PC-9 (cell line): ENCODE measurements around the gene TRIP11. TPM values are rescaled to one million over a fixed set of nuclear protein-coding genes. Genes with fewer than 3 reads are reported as not detected.

Experiments
- BruUV-seq: library from RNA; stranded (reverse); fragments of 400-500 nt; replicated peaks from 2 replicates; lab custom pipeline; 2021; lab: Mats Ljungman, UMichigan
- CTCF ChIA-PET: fragments of 300-600 bp; sonication (Branson Sonifier 250); formaldehyde crosslinking; loops from one replicate; lab custom pipeline; 2022; ENCODE audit warnings: antibody characterized with exemption; lab: Charles Lee
- POLR2A ChIA-PET: fragments of 300-600 bp; sonication (Branson Sonifier 250); formaldehyde crosslinking; loops from one replicate; lab custom pipeline; 2022; ENCODE audit warnings: antibody characterized with exemption; ENCODE audit not compliant: unreplicated experiment; lab: Charles Lee
- DNase-seq, 2 experiments: peaks; one replicate each; pipeline versions ENCODE4 v3.0.0 to v3.0.0-alpha.2; 2015 to 2022; ENCODE audit warnings: mixed read lengths in 1 of 2
- H2AFZ ChIP-seq: fragments of 200-600 bp; sonication (generic); 2 replicates; pipeline ENCODE4 v1.8.1; 2017; ENCODE audit warnings: antibody characterized with exemption
- H3F3A ChIP-seq: fragments of 200-600 bp; sonication (generic); 2 replicates; pipeline ENCODE4 v1.8.1; 2017; ENCODE audit warnings: antibody characterized with exemption, mild to moderate bottlenecking, low read depth; ENCODE audit not compliant: insufficient read depth
- H3K27ac ChIP-seq: fragments of 200-600 bp; sonication (generic); 2 replicates; pipeline ENCODE4 v1.6.1; 2016; ENCODE audit warnings: mixed run types
- H3K27me3 ChIP-seq: fragments of 200-600 bp; sonication (generic); 2 replicates; pipeline ENCODE4 v1.6.1; 2016; ENCODE audit warnings: low read depth, mixed run types; ENCODE audit not compliant: insufficient read depth
- H3K36me3 ChIP-seq: fragments of 200-600 bp; sonication (generic); 2 replicates; pipeline ENCODE4 v1.6.1; 2016; ENCODE audit warnings: low read depth, mixed run types
- H3K4me1 ChIP-seq: fragments of 200-600 bp; sonication (generic); replicated peaks from 2 replicates; pipeline ENCODE4 v1.6.1; 2016; ENCODE audit warnings: mixed run types; ENCODE audit not compliant: insufficient read depth
- H3K4me2 ChIP-seq: fragments of 200-600 bp; sonication (generic); 2 replicates; pipeline ENCODE4 v1.6.1; 2017; ENCODE audit warnings: mixed run types
- H3K4me3 ChIP-seq: fragments of 200-600 bp; sonication (generic); 2 replicates; pipeline ENCODE4 v1.6.1; 2016; ENCODE audit warnings: mixed run types
- H3K79me2 ChIP-seq: fragments of 200-600 bp; sonication (generic); 2 replicates; pipeline ENCODE4 v1.6.1; 2017; ENCODE audit warnings: low read depth, mixed run types
- H3K9me2 ChIP-seq: fragments of 200-600 bp; sonication (generic); 2 replicates; pipeline ENCODE4 v1.8.1; 2017; ENCODE audit warnings: mild to moderate bottlenecking; ENCODE audit not compliant: insufficient read depth
- H3K9me3 ChIP-seq: fragments of 200-600 bp; sonication (generic); 2 replicates; pipeline ENCODE4 v1.8.1; 2016; ENCODE audit warnings: low read depth; ENCODE audit not compliant: insufficient read depth
- H4K20me1 ChIP-seq: fragments of 200-600 bp; sonication (generic); 2 replicates; pipeline ENCODE4 v1.8.1; 2017; ENCODE audit not compliant: insufficient read depth
- CTCF ChIP-seq: fragments of 200-600 bp; sonication (generic); conservative IDR thresholded peaks from 2 replicates; pipeline ENCODE4 v1.6.1; 2017; ENCODE audit warnings: mixed run types, antibody characterized with exemption, mild to moderate bottlenecking, moderate library complexity
- EZH2 ChIP-seq: fragments of 200-600 bp; sonication (generic); IDR thresholded peaks from 2 replicates; pipeline ENCODE4 v1.8.0; 2017; ENCODE audit warnings: antibody characterized with exemption, low read depth
- intact Hi-C: fragments of 100-400 bp; cut with micrococcal nuclease; formaldehyde crosslinking; loops from one replicate; pipeline ENCODE4 v1.10.0; 2022; ENCODE audit not compliant: unreplicated experiment
- total RNA-seq: library from RNA; stranded (reverse); gene quantifications from 2 replicates; pipeline ENCODE4 v1.2.3, GENCODE V29; 2021

The TRIP11 gene
- total RNA-seq, 1 experiment from 2014 or later = 22.0 TPM

DNA sequence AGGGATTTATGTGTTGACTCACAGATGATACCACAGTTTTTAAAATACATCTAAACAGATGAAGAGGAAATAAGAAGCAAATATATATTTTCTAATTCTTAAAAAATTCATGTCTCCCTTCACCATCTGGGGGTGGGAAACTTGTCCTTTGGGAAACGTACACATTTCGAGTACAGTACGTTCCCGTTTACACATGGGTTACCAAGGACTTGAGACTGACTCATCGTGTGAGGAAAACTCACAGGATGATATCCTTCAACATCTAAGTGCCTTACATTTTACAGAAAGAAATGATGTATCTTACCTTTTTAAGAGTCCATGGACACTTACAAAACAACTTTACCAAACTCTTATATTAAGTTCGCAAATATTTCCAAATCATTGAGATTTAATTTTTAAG is 76.4 kb downstream of the TRIP11 start:
- Histone ChIP-seq H3K36me3 (no peaks in the 10 kb centered on the region), H3K79me2 (no peaks in the 10 kb centered on the region), H3K4me3 (no peak overlapping the region), H4K20me1 (no peaks in the 10 kb centered on the region), H3K27me3 (no peaks in the 10 kb centered on the region), H3K4me1 (no peaks in the 10 kb centered on the region), H3K9me2 (no peaks in the 10 kb centered on the region), H3K27ac (no peak overlapping the region), H3K4me2 (no peak overlapping the region), H3K9me3 (no peaks in the 10 kb centered on the region), H3F3A (no peaks in the 10 kb centered on the region), H2AFZ (no peak overlapping the region)
- TF ChIP-seq EZH2 = no peak
- no peak for TF ChIP-seq CTCF
- POLR2A ChIA-PET = no interaction called here
- DNase-seq = no peak
- CTCF ChIA-PET = no interaction called here
- no TSS peak for BruUV-seq
- intact Hi-C loops = no loop called here

- no peak overlapping the region for H3K4me2 ChIP-seq
- H2AFZ ChIP-seq = no peak overlapping the region
- H3F3A ChIP-seq = no peaks in the 10 kb centered on the region
- H3K4me3 ChIP-seq = no peak overlapping the region
- no peaks in the 10 kb centered on the region for H3K27me3 ChIP-seq
- no peak for DNase-seq
- no peaks in the 10 kb centered on the region for H3K79me2 ChIP-seq
- H3K27ac ChIP-seq = no peak overlapping the region
- ChIA-PET CTCF (no interaction called here), POLR2A (no interaction called here)
- H3K4me1 ChIP-seq = no peaks in the 10 kb centered on the region
- intact Hi-C loops = no loop called here
- H3K9me2 ChIP-seq = no peaks in the 10 kb centered on the region
- no TSS peak for BruUV-seq
- H3K9me3 ChIP-seq = no peaks in the 10 kb centered on the region
- TF ChIP-seq CTCF (no peak), EZH2 (no peak)
- no peaks in the 10 kb centered on the region for H3K36me3 ChIP-seq
- H4K20me1 ChIP-seq = no peaks in the 10 kb centered on the region
Observed at GRCh38 chr14:91961297-91962220, 78.3 kb downstream of the TRIP11 start.

- intact Hi-C loops = no loop called here
- ChIA-PET POLR2A (no interaction called here), CTCF (no interaction called here)
- H3F3A ChIP-seq = no peaks in the 10 kb centered on the region
- H3K36me3 ChIP-seq = no peaks in the 10 kb centered on the region
- H3K4me3 ChIP-seq = no peak overlapping the region
- no peak for DNase-seq
- H4K20me1 ChIP-seq = no peaks in the 10 kb centered on the region
- TF ChIP-seq EZH2 (no peak), CTCF (no peak)
- no TSS peak for BruUV-seq
- H3K4me1 ChIP-seq = no peaks in the 10 kb centered on the region
- H3K79me2 ChIP-seq = no peaks in the 10 kb centered on the region
- H3K4me2 ChIP-seq = no peak overlapping the region
- H3K9me2 ChIP-seq = no peaks in the 10 kb centered on the region
- no peaks in the 10 kb centered on the region for H3K27me3 ChIP-seq
- no peaks in the 10 kb centered on the region for H3K9me3 ChIP-seq
- H3K27ac ChIP-seq = no peak overlapping the region
- H2AFZ ChIP-seq = no peak overlapping the region
Observed at GRCh38 chr14:91957876-91958313, 82.0 kb downstream of the TRIP11 start.
